Measurements from ENCODE around the gene KLHL33. TPM values are rescaled to one million over a fixed set of nuclear protein-coding genes. Genes with fewer than 3 reads are reported as not detected.

The KLHL33 gene
- total and polyA plus RNA-seq, 10 of the 15 experiments (the other 5 are each of a cell fraction or from before 2014, with no cell fraction given): 0.01 to 0.16 (median 0.04) TPM; not detected in 5

- Histone ChIP-seq H3K4me2 (ENCODE audit: control insufficient read depth, insufficient read depth) (no peak overlapping the region), H3K27ac (ENCODE audit: control insufficient read depth, insufficient read depth) (no peak overlapping the region), H3K4me3 (no peak overlapping the region), H3K9ac (ENCODE audit: control insufficient read depth, insufficient read depth, low read length) (no peak overlapping the region), H4K20me1 (ENCODE audit: control insufficient read depth, insufficient read depth) (no peaks in the 10 kb centered on the region), H3K79me2 (ENCODE audit: control insufficient read depth, insufficient read depth, low read length) (peaks cover 7% of the 10 kb centered on the region), H3K36me3 (ENCODE audit: control insufficient read depth in 2 of 2, insufficient read depth in 2 of 2, low read length in 1 of 2) (peaks cover 15 to 43% of the 10 kb centered on the region in 2 experiments), H3K27me3 (replicated peaks in 1 of 2; ENCODE audit: control insufficient read depth in 2 of 2, insufficient read depth in 2 of 2, low read length in 1 of 2) (no peaks in the 10 kb centered on the region), H2AFZ (ENCODE audit: control insufficient read depth, low read depth, low read length) (no peak overlapping the region), H3K9me3 (replicated peaks; ENCODE audit: control insufficient read depth, insufficient read depth, low read length) (no peaks in the 10 kb centered on the region), H3K4me1 (ENCODE audit: control insufficient read depth, insufficient read depth, low read length) (0 out of 2 replicates have a peak, but pooled peaks cover 2% of the 10 kb centered on the region)
- ATAC-seq (no peak), FAIRE-seq (no peak), DNase-seq (ENCODE audit: low read depth, low spot score) (no peak)
- ChIA-PET POLR2A (no interaction called here), CTCF (interaction anchor here (0.7 kb wide), 1 partner anchor 150 kb away, joined by 3 read pairs; no protein-coding TSS in a partner anchor), RAD21 (ENCODE audit: unreplicated experiment) (no interaction called here), SMC1A (ENCODE audit: uncharacterized antibody, unreplicated experiment) (interaction anchor here (1.8 kb wide), 1 partner anchor 13 kb away, joined by 10 read pairs; no protein-coding TSS in a partner anchor)
- in situ Hi-C loops (cut with MboI) (no loop called here), intact Hi-C loops (cut with micrococcal nuclease; ENCODE audit: unreplicated experiment) (no loop called here)
- WGBS (ENCODE audit: insufficient coverage, insufficient replicate concordance, low lambda C conversion rate, missing lambda C conversion rate): 86% methylated on average over 5 of the region's 5 CpGs
- BruUV-seq (replicated peaks): no TSS peak
- TF ChIP-seq ATF3 (IDR thresholded peaks at IDR 0.05; ENCODE audit: borderline replicate concordance, extremely low read depth, low read depth, low read length): no peak
- TF ChIP-seq TBL1XR1 (IDR thresholded peaks at IDR 0.05; ENCODE audit: low read depth, low read length): no peak
- no peak for TF ChIP-seq SKIL (IDR thresholded peaks at IDR 0.05; ENCODE audit: low read depth, poor library complexity, severe bottlenecking)
- no peak for TF ChIP-seq BCL11A (IDR thresholded peaks at IDR 0.05; ENCODE audit: low read depth, low read length)
- no peak for TF ChIP-seq TCF7 (IDR thresholded peaks at IDR 0.05; ENCODE audit: borderline replicate concordance)
- TF ChIP-seq ZBTB40 (IDR thresholded peaks at IDR 0.05; ENCODE audit: borderline replicate concordance): no peak
- TF ChIP-seq RCOR1 (conservative IDR thresholded peaks at IDR 0.05; ENCODE audit: low read depth, low read length): no peak
- TF ChIP-seq SMARCA5 (IDR thresholded peaks at IDR 0.05): no peak
- no peak for TF ChIP-seq POLR2AphosphoS5 (IDR thresholded peaks at IDR 0.05; ENCODE audit: low read length)
- TF ChIP-seq FOXK2 (IDR thresholded peaks at IDR 0.05): no peak
- no peak for TF ChIP-seq HCFC1 (IDR thresholded peaks at IDR 0.05; ENCODE audit: low read length)
- TF ChIP-seq RAD21 (IDR thresholded peaks at IDR 0.05; ENCODE audit: insufficient read depth, low read depth, low read length): no peak
- TF ChIP-seq PAX8 (IDR thresholded peaks at IDR 0.05): no peak
- no peak for TF ChIP-seq CTCF (IDR thresholded peaks at IDR 0.05 in 2 of 3, conservative IDR thresholded peaks at IDR 0.05 in 1 of 3; ENCODE audit: control insufficient read depth in 2 of 3, extremely low read depth in 1 of 3, insufficient read depth in 1 of 3, low read depth in 3 of 3, low read length in 3 of 3)
- no peak for TF ChIP-seq E2F4 (IDR thresholded peaks at IDR 0.05; ENCODE audit: low read depth, low read length)
- no peak for TF ChIP-seq NBN (IDR thresholded peaks at IDR 0.05)
Observed at GRCh38 chr14:20476776-20477175, 40.8 kb upstream of the KLHL33 start.

All from GM12878 (cell line).